GM13976 (cell line): ENCODE data around the gene RAPGEF2.

Source experiments
- DNase-seq: peaks from one replicate; pipeline ENCODE4 v3.0.0; 2012; ENCODE audit warnings: low spot score
- in situ Hi-C: fragments of 300-500 bp; cut with MboI; formaldehyde crosslinking; loops from one replicate; pipeline ENCODE4 v1.12.0; 2022; ENCODE audit warnings: low sequenced_read_pairs, mixed read lengths, inconsistent platforms; ENCODE audit not compliant: unreplicated experiment
- TF ChIP-seq, protein P1 (sequence below): IDR thresholded peaks from 2 replicates; pipeline ENCODE4 v1.5.1; 2012; ENCODE audit warnings: borderline replicate concordance, mild to moderate bottlenecking; ENCODE audit not compliant: insufficient read depth; ENCODE audit errors: extremely low read depth, missing control alignments, control extremely low read depth

The RAPGEF2 gene

DNA sequence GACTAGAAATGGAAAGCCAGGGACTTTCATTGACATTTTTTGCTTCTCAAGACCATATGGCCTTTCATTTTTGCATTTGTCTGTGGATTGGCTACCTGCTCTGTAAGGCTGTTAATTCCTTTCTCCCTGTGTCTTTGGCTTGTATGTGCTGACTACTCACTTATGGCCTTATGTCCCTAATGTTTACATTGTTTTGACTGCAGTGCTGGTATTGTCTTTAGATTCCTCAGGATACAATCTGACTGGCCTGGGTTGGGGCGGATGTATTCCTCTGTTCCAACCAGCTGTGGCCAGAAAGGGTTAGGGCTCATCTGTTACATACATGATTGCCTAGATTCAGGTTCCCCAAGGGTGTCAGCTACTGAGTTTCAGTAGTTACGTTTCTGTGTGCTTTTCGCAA is 108.1 kb downstream of the RAPGEF2 start:
- TF ChIP-seq, protein P1, sequence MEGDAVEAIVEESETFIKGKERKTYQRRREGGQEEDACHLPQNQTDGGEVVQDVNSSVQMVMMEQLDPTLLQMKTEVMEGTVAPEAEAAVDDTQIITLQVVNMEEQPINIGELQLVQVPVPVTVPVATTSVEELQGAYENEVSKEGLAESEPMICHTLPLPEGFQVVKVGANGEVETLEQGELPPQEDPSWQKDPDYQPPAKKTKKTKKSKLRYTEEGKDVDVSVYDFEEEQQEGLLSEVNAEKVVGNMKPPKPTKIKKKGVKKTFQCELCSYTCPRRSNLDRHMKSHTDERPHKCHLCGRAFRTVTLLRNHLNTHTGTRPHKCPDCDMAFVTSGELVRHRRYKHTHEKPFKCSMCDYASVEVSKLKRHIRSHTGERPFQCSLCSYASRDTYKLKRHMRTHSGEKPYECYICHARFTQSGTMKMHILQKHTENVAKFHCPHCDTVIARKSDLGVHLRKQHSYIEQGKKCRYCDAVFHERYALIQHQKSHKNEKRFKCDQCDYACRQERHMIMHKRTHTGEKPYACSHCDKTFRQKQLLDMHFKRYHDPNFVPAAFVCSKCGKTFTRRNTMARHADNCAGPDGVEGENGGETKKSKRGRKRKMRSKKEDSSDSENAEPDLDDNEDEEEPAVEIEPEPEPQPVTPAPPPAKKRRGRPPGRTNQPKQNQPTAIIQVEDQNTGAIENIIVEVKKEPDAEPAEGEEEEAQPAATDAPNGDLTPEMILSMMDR: no peak
- DNase-seq: no peak
- in situ Hi-C loops: no loop called here

DNA sequence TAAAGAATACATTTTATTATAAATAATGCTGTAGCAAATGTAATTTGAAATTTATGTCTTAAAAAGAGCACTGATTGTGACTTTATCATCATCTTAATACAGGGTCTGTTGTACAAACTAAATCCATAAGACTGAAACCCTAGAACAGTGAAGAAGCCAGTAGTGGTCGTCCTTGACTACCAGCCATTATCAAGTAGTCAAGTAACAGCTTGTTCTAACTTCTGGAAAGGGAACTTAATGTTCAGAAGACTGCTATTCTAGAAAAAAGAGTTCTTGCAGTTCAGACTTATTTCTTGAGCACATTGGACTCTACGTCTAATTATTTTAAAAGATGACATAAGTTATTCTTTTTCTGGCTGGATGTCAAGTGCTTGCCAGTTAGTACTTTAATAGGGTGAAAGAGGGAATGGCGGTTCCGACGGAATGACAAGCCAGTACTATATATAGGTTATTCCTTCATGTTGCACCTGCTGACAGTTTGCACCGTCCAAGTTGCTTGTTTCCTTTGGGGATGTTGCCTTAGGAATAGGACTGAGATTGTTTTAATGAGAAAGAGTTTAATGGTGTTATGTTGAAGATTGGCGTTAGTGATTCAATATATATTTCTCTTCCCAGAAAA is 109.9 kb downstream of the RAPGEF2 start:
- no peak for DNase-seq
- TF ChIP-seq, protein P1: no peak
- in situ Hi-C loops: no loop called here

DNA sequence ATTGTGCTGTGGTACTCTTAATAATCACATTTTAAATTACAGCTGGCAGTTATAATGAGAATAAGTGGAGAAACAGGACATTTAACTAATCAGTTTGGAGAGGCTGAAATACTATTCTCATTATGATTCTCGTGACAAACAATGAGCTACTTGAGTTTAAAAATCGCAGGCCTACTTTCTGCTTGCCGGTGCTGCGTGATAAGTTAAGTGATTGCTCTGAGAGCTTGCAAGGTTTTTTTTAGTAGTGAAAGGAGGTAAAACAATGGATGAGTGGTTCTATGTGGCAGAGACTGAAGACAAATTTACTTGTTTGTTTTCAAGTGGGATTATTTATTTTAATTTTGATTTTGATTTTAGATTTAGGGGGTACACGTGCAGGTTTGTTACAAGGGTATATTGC is 114.0 kb downstream of the RAPGEF2 start:
- TF ChIP-seq, protein P1: no peak
- DNase-seq: no peak
- in situ Hi-C loops: no loop called here

DNA sequence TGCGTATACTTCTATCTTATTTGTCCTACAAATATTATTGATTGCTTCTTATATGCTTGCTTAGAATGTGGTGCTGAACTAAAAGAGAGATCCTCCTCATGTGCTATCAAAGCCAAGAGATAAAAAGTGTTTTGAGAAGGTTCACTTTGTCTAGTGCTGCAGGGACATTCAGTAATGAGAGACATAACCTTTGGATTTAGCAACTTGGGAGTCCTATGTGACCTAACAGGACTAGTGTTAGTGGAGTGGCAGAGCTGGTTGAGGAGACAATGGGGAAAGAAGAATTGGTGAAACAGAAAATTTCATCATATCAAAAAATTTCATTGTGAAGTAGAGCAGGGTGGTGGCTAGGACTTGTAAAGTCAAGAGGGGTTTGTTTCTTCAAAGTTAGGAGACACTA is 117.0 kb downstream of the RAPGEF2 start:
- in situ Hi-C loops: no loop called here
- DNase-seq: no peak
- TF ChIP-seq, protein P1: no peak

DNA sequence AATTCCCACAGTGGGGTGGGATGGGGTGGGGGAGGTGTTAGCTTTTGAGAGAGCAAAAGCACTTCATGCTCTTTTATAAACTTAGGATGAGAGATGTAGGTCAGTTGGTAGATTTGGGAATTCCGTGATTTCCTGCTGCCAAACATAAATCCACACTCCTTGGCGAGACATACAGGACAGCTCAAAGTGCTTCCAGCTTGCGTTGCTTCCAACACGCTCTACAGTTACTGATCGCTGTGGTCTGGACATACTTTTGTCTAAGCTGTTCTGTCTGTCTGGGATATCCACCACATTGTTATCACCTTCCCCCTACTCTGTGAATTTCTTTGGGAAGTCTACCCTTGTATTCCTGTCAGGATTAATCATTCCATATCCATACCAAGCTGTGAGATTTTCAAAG is 117.5 kb downstream of the RAPGEF2 start:
- in situ Hi-C loops: no loop called here
- TF ChIP-seq, protein P1: no peak
- DNase-seq: no peak

DNA sequence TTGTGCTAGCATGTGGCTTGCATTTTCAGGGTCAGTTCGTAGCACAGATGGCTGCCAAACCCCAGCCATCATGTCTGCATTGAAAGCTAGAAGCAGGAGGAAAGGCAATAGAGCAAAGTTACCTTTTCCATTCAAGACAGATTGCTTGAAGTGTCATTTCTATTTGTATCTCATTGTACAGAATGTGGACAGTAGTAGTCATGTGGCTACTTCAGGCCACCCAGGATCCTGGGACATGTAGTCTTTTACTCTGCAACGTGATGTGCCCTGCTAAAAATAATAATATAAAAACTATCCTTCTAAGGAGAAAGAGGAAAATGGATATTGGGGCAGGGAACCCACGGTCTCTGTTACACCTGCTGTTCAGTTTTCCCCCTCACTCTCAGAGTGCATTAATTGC is 118.4 kb downstream of the RAPGEF2 start:
- in situ Hi-C loops: no loop called here
- TF ChIP-seq, protein P1: no peak
- no peak for DNase-seq

DNA sequence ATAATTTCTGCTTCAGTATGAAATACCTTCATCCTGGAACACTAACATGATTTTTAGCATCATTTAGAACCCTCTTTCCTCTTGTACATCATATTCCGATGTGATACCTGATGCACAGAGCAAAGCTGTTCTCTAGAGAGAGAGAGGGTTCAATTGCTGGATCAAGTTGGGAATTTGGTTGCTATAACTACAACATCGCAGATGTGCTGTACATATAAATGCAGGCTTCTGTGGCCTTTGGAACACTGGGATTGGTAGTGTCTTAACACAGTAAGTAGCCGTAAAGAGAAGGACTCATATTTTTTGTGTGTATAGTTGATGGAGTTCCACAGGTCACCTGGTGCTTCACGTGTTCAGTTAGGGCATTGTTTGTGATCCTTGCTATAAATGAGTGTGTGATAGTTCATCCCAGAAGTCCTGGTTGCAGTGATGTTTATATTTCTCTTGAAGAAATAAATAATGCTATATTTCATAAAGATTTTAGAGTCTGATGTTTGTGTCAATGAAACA is 119.2 kb downstream of the RAPGEF2 start:
- in situ Hi-C loops: no loop called here
- TF ChIP-seq, protein P1: no peak
- DNase-seq: no peak
